ENCODE results near the gene RFC4. TPM values are rescaled to one million over a fixed set of nuclear protein-coding genes. Genes with fewer than 3 reads are reported as not detected.

The RFC4 gene
- total and polyA plus RNA-seq, 9 of the 15 experiments (the other 6 are each of a cell fraction or from before 2014, with no cell fraction given), result 105 to 227 (median 180) TPM

GRCh38 chr3:186787642-186788481 lies 18.4 kb downstream of the RFC4 start (continued):
- TF ChIP-seq, protein P1, sequence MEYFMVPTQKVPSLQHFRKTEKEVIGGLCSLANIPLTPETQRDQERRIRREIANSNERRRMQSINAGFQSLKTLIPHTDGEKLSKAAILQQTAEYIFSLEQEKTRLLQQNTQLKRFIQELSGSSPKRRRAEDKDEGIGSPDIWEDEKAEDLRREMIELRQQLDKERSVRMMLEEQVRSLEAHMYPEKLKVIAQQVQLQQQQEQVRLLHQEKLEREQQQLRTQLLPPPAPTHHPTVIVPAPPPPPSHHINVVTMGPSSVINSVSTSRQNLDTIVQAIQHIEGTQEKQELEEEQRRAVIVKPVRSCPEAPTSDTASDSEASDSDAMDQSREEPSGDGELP (CRISPR knock-in tag; IDR thresholded peaks at IDR 0.05; ENCODE audit: borderline replicate concordance), result 0 out of 2 replicates have a peak, but pooled peaks have one; percentile 1
- TF ChIP-seq ZNF740 (CRISPR knock-in tag; IDR thresholded peaks at IDR 0.05), result no peak
- TF ChIP-seq ZNF740 (tag; IDR thresholded peaks at IDR 0.05), result no peak; a peak in 1 of 4 replicates
- TF ChIP-seq JUND (IDR thresholded peaks at IDR 0.05; ENCODE audit: borderline replicate concordance, low read depth, low read length), result no peak
- TF ChIP-seq JUND (tag; IDR thresholded peaks at IDR 0.05; ENCODE audit: borderline replicate concordance, low read depth, low read length), result no peak
- TF ChIP-seq RERE (CRISPR knock-in tag; IDR thresholded peaks at IDR 0.05; ENCODE audit: borderline replicate concordance), result no peak
- TF ChIP-seq LCOR (CRISPR knock-in tag; IDR thresholded peaks at IDR 0.05), result peak; percentile 44; the same call in 1 of the 2 replicates
- TF ChIP-seq PCBP2 (IDR thresholded peaks at IDR 0.05; ENCODE audit: low read depth, low read length, poor library complexity, severe bottlenecking), result no peak
- TF ChIP-seq BCLAF1 (IDR thresholded peaks at IDR 0.05; ENCODE audit: borderline replicate concordance in 1 of 2, control insufficient read depth in 1 of 2, low read depth in 2 of 2, low read length in 1 of 2), result 0 out of 4 replicates have a peak, but pooled peaks of 1 of the 2 experiments have one; percentile 6
- TF ChIP-seq ZNF12 (CRISPR knock-in tag; IDR thresholded peaks at IDR 0.05), result no peak
- TF ChIP-seq THAP12 (CRISPR knock-in tag; IDR thresholded peaks at IDR 0.05), result no peak

Measured in K562 (cell line).